Mesendoderm (in vitro differentiated cells): ENCODE measurements around the gene RHD.
A peak's percentile ranks its signal among the peaks of the same experiment; 100 is the strongest.
"Not testable (repeated sequence)": the region's sequence is repeated elsewhere in the genome, so short reads cannot be mapped to it uniquely, and the experiment has no call there.

ENCODE experiments used
- DNase-seq: peaks from one replicate; pipeline ENCODE4 v3.0.0; 2013
- H2AK5ac ChIP-seq: 2 replicates; pipeline ENCODE4 v1.6.1; 2013; ENCODE audit warnings: low read length, inconsistent platforms
- H2BK120ac ChIP-seq: 2 replicates; pipeline ENCODE4 v1.6.1; 2013; ENCODE audit warnings: low read depth, mild to moderate bottlenecking, low read length, moderate library complexity, mixed read lengths
- H2BK15ac ChIP-seq: replicated peaks from 2 replicates; pipeline ENCODE4 v1.6.1; 2013; ENCODE audit warnings: low read depth, mild to moderate bottlenecking, moderate library complexity
- H2BK5ac ChIP-seq: 2 replicates; pipeline ENCODE4 v1.6.1; 2013; ENCODE audit warnings: low read length, inconsistent platforms
- H3K18ac ChIP-seq: 2 replicates; pipeline ENCODE4 v1.6.1; 2013; ENCODE audit warnings: mild to moderate bottlenecking, low read length, mixed read lengths
- H3K23ac ChIP-seq: one replicate; pipeline ENCODE4 v1.6.1; 2013; ENCODE audit warnings: low read length
- H3K27ac ChIP-seq: 2 replicates; pipeline ENCODE4 v1.5.1; 2013; ENCODE audit warnings: low read depth, mild to moderate bottlenecking, inconsistent platforms, low read length, moderate library complexity
- H3K27me3 ChIP-seq: 2 replicates; pipeline ENCODE4 v1.6.1; 2013; ENCODE audit warnings: low read length, control low read depth, mild to moderate bottlenecking, inconsistent platforms; ENCODE audit not compliant: insufficient read depth, poor library complexity
- H3K36me3 ChIP-seq: 2 replicates; pipeline ENCODE4 v1.6.1; 2013; ENCODE audit warnings: low read length, inconsistent platforms; ENCODE audit not compliant: control insufficient read depth, insufficient read depth
- H3K4ac ChIP-seq: one replicate; pipeline ENCODE4 v1.6.1; 2013; ENCODE audit warnings: low read depth, mild to moderate bottlenecking, low read length, moderate library complexity
- H3K4me1 ChIP-seq: 2 replicates; pipeline ENCODE4 v1.6.1; 2013; ENCODE audit warnings: low read depth, low read length, inconsistent platforms; ENCODE audit not compliant: control insufficient read depth
- H3K4me2 ChIP-seq: 2 replicates; pipeline ENCODE4 v1.6.1; 2013; ENCODE audit warnings: low read length
- H3K4me3 ChIP-seq: 2 replicates; pipeline ENCODE4 v1.5.1; 2013; ENCODE audit warnings: mild to moderate bottlenecking, low read length
- H3K56ac ChIP-seq: one replicate; pipeline ENCODE4 v1.6.1; 2013; ENCODE audit warnings: low read length
- H3K79me1 ChIP-seq: 2 replicates; pipeline ENCODE4 v1.6.1; 2013; ENCODE audit warnings: low read length, inconsistent platforms
- H3K79me2 ChIP-seq: 2 replicates; pipeline ENCODE4 v1.6.1; 2013; ENCODE audit warnings: mild to moderate bottlenecking, low read length; ENCODE audit not compliant: control insufficient read depth, insufficient read depth
- H3K9ac ChIP-seq: 2 replicates; pipeline ENCODE4 v1.6.1; 2013; ENCODE audit warnings: low read length, inconsistent platforms
- H4K5ac ChIP-seq: one replicate; pipeline ENCODE4 v1.6.1; 2013; ENCODE audit warnings: low read length
- H4K8ac ChIP-seq: one replicate; pipeline ENCODE4 v1.6.1; 2013; ENCODE audit warnings: low read depth, mild to moderate bottlenecking, control low read depth, low read length, moderate library complexity
- WGBS: extraction: QIAGEN DNeasy Blood & Tissue Kit; methylation state at CpG from one replicate; pipeline ENCODE4 v1.1.7; 2013; ENCODE audit warnings: low lambda C conversion rate, missing lambda C conversion rate; ENCODE audit not compliant: insufficient coverage; ENCODE audit errors: extremely low coverage; 5-methylcytosine and 5-hydroxymethylcytosine counted together

RHD gene

DNA sequence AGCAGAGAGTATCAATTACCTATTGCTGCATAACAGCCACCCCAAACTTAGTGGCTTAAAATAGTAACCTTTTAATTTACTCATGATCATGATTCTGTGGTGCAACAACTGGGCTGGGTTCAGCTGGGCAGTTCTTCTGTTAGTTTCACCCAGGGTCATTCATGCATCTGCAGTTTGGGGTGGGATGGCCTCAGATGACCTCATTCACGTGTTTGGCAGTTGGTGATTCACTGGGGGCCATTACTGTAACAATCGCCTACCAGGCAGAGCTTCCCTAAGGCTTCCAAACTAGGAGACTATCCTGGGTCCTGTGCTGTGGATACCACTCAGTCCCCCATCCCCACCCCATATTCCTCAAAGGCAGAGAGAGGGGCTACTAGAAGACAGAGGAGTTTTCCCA lies 6.0 kb downstream of the RHD start:
- not testable (repeated sequence) for H3K4ac ChIP-seq, H3K79me1 ChIP-seq, H3K4me3 ChIP-seq, H3K56ac ChIP-seq, H3K27me3 ChIP-seq, H2BK5ac ChIP-seq, H3K27ac ChIP-seq, H3K79me2 ChIP-seq, H3K4me2 ChIP-seq, H3K18ac ChIP-seq, H2BK15ac ChIP-seq, H3K4me1 ChIP-seq, H2AK5ac ChIP-seq, H3K36me3 ChIP-seq, H4K8ac ChIP-seq, H4K5ac ChIP-seq, H2BK120ac ChIP-seq, DNase-seq, H3K23ac ChIP-seq, H3K9ac ChIP-seq
- WGBS = no CpG with 5 or more reads among the region's 2 CpGs

DNA sequence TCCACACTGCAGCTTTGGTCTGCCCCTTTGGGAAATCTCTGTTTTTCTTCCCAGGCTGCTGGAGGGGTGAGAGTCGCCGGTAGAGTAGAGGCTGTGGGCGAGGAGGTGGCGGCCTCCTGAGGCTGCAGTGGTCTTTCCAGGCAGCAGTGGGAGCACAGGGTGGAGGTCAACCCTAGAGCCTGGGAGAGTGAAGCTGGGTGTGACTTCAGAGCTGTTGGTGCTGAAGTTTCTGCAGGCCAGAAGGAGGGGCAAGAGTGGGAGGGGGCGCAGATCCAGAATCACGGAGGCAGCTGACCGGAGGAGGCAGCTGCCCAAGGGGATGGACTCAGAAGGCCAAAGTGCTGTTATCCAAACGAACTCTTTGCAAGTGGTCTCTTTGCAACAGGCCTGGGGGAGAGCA lies 6.5 kb downstream of the RHD start:
- not testable (repeated sequence) for H4K5ac ChIP-seq, H4K8ac ChIP-seq, H3K4me2 ChIP-seq, H2AK5ac ChIP-seq, H3K18ac ChIP-seq, H3K36me3 ChIP-seq, H3K4me1 ChIP-seq, H3K23ac ChIP-seq, H3K4ac ChIP-seq, H3K79me2 ChIP-seq, H2BK120ac ChIP-seq, H2BK15ac ChIP-seq, H3K4me3 ChIP-seq, H3K27ac ChIP-seq, H3K27me3 ChIP-seq, H3K9ac ChIP-seq, H3K79me1 ChIP-seq, H2BK5ac ChIP-seq, H3K56ac ChIP-seq
- DNase-seq = peak; percentile 10
- no CpG with 5 or more reads among the region's 8 CpGs for WGBS

DNA sequence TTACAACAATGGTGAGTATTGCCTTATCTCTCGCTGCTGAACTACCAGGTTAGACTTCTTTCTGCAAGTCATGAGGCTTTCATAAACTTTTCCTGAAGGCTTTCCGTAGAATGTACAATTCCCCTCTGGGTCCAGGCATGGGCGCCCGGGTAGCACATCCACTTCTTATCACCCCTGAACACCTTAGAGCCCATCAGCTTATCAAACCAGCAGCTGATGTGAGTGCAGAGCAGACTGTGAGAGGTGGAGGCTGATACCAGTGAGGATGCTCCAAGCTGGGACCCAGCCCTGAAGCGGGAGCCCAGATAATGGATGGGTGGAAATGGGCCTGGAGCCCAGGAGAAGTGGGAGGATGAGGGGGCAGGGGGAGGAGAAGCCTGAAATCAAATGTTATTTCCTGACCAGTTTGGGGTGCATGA lies 7.4 kb downstream of the RHD start:
- H3K27me3 ChIP-seq, H3K79me1 ChIP-seq, H3K56ac ChIP-seq, H3K18ac ChIP-seq, H3K23ac ChIP-seq, H2BK15ac ChIP-seq, H3K79me2 ChIP-seq, H4K5ac ChIP-seq, DNase-seq, H3K4ac ChIP-seq, H4K8ac ChIP-seq, H3K4me1 ChIP-seq, H2AK5ac ChIP-seq, H2BK5ac ChIP-seq, H3K4me3 ChIP-seq, H3K36me3 ChIP-seq, H3K27ac ChIP-seq, H2BK120ac ChIP-seq, H3K4me2 ChIP-seq, H3K9ac ChIP-seq: not testable (repeated sequence)
- WGBS = no CpG with 5 or more reads among the region's 5 CpGs

DNA sequence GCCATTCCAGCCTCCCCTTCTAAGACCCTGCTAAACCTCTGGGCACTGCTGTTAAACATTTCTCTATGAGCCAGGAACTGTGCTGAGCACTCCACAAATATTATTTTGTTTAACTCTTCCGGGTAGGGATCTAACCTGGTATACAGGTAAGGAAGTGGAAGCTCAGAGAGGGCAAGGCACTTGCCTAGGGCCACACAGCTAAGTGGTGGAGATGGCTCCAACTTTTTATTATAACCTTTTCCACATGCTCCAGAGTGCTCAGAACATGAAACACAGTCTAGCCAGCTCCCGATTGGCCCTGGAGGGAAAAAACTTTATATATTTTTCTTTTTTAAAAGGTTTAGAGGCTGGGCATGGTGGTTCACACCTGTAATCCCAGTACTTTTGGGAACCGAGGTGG lies 13.6 kb downstream of the RHD start:
- not testable (repeated sequence) for DNase-seq, H3K9ac ChIP-seq

DNA sequence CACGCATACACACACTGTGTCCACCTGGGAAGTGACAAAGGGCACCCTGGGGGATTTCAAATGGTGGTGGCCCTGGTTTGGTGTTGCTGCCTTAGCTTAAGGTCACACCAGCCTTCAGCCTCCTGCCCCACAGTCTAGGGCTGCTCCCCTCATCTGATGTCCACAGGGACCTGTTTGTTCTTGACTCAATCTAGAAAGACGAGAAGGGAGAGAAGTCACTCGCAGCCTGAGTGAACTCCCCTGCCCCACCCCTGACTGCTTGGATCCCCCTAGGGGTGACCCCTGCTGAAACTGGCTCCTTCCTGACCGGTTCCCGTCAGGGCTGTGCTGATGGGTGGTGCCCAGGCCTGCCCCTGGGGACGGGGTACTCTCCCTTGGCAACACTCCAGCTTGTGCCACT lies 14.9 kb downstream of the RHD start:
- H2BK5ac ChIP-seq, H2BK15ac ChIP-seq, H3K27ac ChIP-seq, H3K36me3 ChIP-seq, H3K79me1 ChIP-seq, H3K79me2 ChIP-seq, H3K56ac ChIP-seq, H3K18ac ChIP-seq, DNase-seq, H3K23ac ChIP-seq, H4K8ac ChIP-seq, H3K27me3 ChIP-seq, H3K4me2 ChIP-seq, H3K4me3 ChIP-seq, H3K4ac ChIP-seq, H3K9ac ChIP-seq, H2BK120ac ChIP-seq, H4K5ac ChIP-seq, H2AK5ac ChIP-seq, H3K4me1 ChIP-seq: not testable (repeated sequence)
- WGBS = no CpG with 5 or more reads among the region's 6 CpGs

More for the DNA sequence above, 13.6 kb downstream of the RHD start:
- not testable (repeated sequence) for H3K56ac ChIP-seq, H3K4me1 ChIP-seq, H2BK5ac ChIP-seq, H4K5ac ChIP-seq, H3K4me2 ChIP-seq, H3K23ac ChIP-seq, H3K27me3 ChIP-seq, H3K36me3 ChIP-seq, H3K4ac ChIP-seq, H3K79me2 ChIP-seq, H4K8ac ChIP-seq, H3K18ac ChIP-seq, H3K79me1 ChIP-seq, H3K27ac ChIP-seq, H2AK5ac ChIP-seq, H3K4me3 ChIP-seq, H2BK15ac ChIP-seq, H2BK120ac ChIP-seq
- no CpG with 5 or more reads among the region's 3 CpGs for WGBS

DNA sequence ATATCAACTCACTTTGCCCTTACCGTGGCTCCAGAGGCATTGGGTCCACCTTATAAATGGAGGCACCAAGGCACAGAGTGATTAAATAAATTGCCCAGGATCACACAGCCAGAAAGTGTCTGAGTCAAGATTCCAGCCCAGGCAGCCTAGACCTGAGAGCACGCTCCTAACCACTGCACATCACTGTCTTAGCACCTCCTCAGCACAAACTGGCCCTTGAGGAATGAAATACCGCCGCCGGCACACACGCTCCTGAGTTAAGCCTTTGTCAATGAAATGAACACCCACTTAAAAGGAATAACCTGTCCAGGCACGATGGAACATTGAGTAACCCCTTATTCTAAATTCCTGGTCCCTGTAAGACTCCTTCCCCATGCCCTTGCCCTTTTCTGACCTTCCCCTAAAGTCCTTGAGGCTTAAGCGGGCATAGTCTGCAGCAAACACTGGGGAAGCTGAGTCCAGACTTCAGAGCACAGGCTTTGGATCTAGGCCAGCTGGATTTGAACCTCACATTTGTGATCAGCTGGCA lies 16.3 kb downstream of the RHD start:
- not testable (repeated sequence) for H4K8ac ChIP-seq, H3K23ac ChIP-seq, H3K56ac ChIP-seq, H3K4me1 ChIP-seq, H3K4me2 ChIP-seq, H3K27me3 ChIP-seq, H3K79me2 ChIP-seq, H3K79me1 ChIP-seq, H4K5ac ChIP-seq, H2AK5ac ChIP-seq, H3K4ac ChIP-seq, DNase-seq, H3K36me3 ChIP-seq, H3K27ac ChIP-seq, H3K9ac ChIP-seq, H3K4me3 ChIP-seq, H2BK15ac ChIP-seq, H3K18ac ChIP-seq, H2BK5ac ChIP-seq, H2BK120ac ChIP-seq
- WGBS = no CpG with 5 or more reads among the region's 8 CpGs
